H1 (cell line): Measurements from ENCODE around the gene DYNC1LI1. TPM values are rescaled to one million over a fixed set of nuclear protein-coding genes. Genes with fewer than 3 reads are reported as not detected.

Experiments
- CTCF ChIA-PET: fragments of 300-600 bp; sonication (Branson Sonifier 250); formaldehyde crosslinking; loops from one replicate; lab custom pipeline; 2021; ENCODE audit not compliant: partially characterized antibody; lab: Charles Lee
- POLR2A ChIA-PET: fragments of 300-600 bp; sonication (Branson Sonifier 250); formaldehyde crosslinking; loops from one replicate; lab custom pipeline; 2021; ENCODE audit warnings: inconsistent platforms; ENCODE audit not compliant: partially characterized antibody; lab: Charles Lee
- DNase-seq, 2 experiments: peaks; one replicate each; pipeline versions ENCODE4 v3.0.0 to v3.0.0-alpha.2; 2010 to 2022; ENCODE audit warnings: low spot score in 2 of 2, low read depth in 1 of 2, mixed read lengths in 1 of 2
- FAIRE-seq: peaks from 2 replicates; lab custom pipeline; 2011; peaks lifted over from hg19 to GRCh38; lab: Jason Lieb, UNC
- H2AFZ ChIP-seq: 2 replicates; pipeline ENCODE4 v1.8.1; 2012; ENCODE audit warnings: low read length, inconsistent platforms
- H2AK5ac ChIP-seq: 2 replicates; pipeline ENCODE4 v1.6.1; 2013; ENCODE audit warnings: low read depth, low read length
- H2BK120ac ChIP-seq: replicated peaks from 2 replicates; pipeline ENCODE3; 2013; ENCODE audit warnings: low read depth, low read length, inconsistent platforms
- H2BK12ac ChIP-seq: 2 replicates; pipeline ENCODE4 v1.6.1; 2013; ENCODE audit warnings: low read depth, low read length
- H2BK15ac ChIP-seq: 2 replicates; pipeline ENCODE4 v1.6.1; 2013; ENCODE audit warnings: low read length
- H2BK20ac ChIP-seq: 2 replicates; pipeline ENCODE4 v1.6.1; 2013; ENCODE audit warnings: low read length
- H2BK5ac ChIP-seq: 2 replicates; pipeline ENCODE4 v1.6.1; 2013; ENCODE audit warnings: low read depth, low read length
- H3K14ac ChIP-seq: 2 replicates; pipeline ENCODE4 v1.6.1; 2013; ENCODE audit warnings: inconsistent platforms; ENCODE audit not compliant: insufficient read length
- H3K18ac ChIP-seq: 2 replicates; pipeline ENCODE4 v1.6.1; 2013; ENCODE audit warnings: low read length; ENCODE audit errors: extremely low read depth
- H3K23ac ChIP-seq: 2 replicates; pipeline ENCODE4 v1.6.1; 2013; ENCODE audit warnings: inconsistent platforms; ENCODE audit not compliant: insufficient read length
- H3K23me2 ChIP-seq: 2 replicates; pipeline ENCODE4 v1.6.1; 2013; ENCODE audit warnings: low read depth, low read length
- H3K27ac ChIP-seq: 2 replicates; pipeline ENCODE4 v1.6.1; 2011; ENCODE audit warnings: low read depth, low read length, inconsistent platforms
- H3K27me3 ChIP-seq, 4 experiments: replicated peaks in 1 of 4; 1 replicate in 1 of 4; 2 replicates in 3 of 4; pipeline versions ENCODE4 v1.6.1 to v1.8.1; 2011 to 2013; ENCODE audit warnings: low read length in 3 of 4, mild to moderate bottlenecking in 3 of 4, inconsistent platforms in 2 of 4, mixed read lengths in 2 of 4, moderate library complexity in 1 of 4; ENCODE audit not compliant: control insufficient read depth in 3 of 4, insufficient read depth in 3 of 4; ENCODE audit errors: extremely low read depth in 1 of 4
- H3K36me3 ChIP-seq, 4 experiments: 2 replicates each; pipeline versions ENCODE4 v1.6.1 to v1.8.1; 2011 to 2013; ENCODE audit warnings: mild to moderate bottlenecking in 4 of 4, low read length in 3 of 4, moderate library complexity in 2 of 4, control low read depth in 1 of 4, inconsistent platforms in 1 of 4; ENCODE audit not compliant: insufficient read depth in 4 of 4, control insufficient read depth in 2 of 4
- H3K4ac ChIP-seq: replicated peaks from 2 replicates; pipeline ENCODE3; 2013; ENCODE audit warnings: low read length, low read depth, mixed read lengths, inconsistent platforms; ENCODE audit not compliant: insufficient read length
- H3K4me1 ChIP-seq, 4 experiments: replicated peaks in 1 of 4; 1 replicate in 1 of 4; 2 replicates in 3 of 4; pipeline versions ENCODE4 v1.6.1 to v1.8.1; 2011 to 2013; ENCODE audit warnings: low read length in 3 of 4, inconsistent platforms in 2 of 4, mixed read lengths in 1 of 4; ENCODE audit not compliant: insufficient read depth in 4 of 4, control insufficient read depth in 3 of 4
- H3K4me2 ChIP-seq, 2 experiments: 2 replicates each; pipeline versions ENCODE4 v1.6.1 to v1.8.1; 2011 to 2013; ENCODE audit warnings: low read depth in 2 of 2, low read length in 2 of 2, control low read depth in 1 of 2, inconsistent platforms in 1 of 2, mild to moderate bottlenecking in 1 of 2; ENCODE audit not compliant: insufficient read depth in 1 of 2
- H3K4me3 ChIP-seq, 4 experiments: fragments of 200-600, 300-600 bp in 1 of 4; sonication (generic), shearing (Covaris generic), sonication (Bioruptor Twin) in 1 of 4; 2 replicates each; pipeline versions ENCODE4 v1.5.1 to v1.8.1; 2011 to 2016; ENCODE audit warnings: low read length in 4 of 4, low read depth in 3 of 4, control low read depth in 2 of 4, inconsistent platforms in 2 of 4, mild to moderate bottlenecking in 2 of 4, mixed read lengths in 1 of 4, moderate library complexity in 1 of 4; ENCODE audit not compliant: insufficient read depth in 2 of 4; ENCODE audit errors: extremely low read depth in 1 of 4
- H3K56ac ChIP-seq: replicated peaks from 2 replicates; pipeline ENCODE3; 2013; ENCODE audit warnings: low read depth, mild to moderate bottlenecking, mixed read lengths, low read length, inconsistent platforms; ENCODE audit not compliant: insufficient read length
- H3K79me1 ChIP-seq: 2 replicates; pipeline ENCODE4 v1.6.1; 2013; ENCODE audit warnings: low read depth, low read length, control low read depth
- H3K79me2 ChIP-seq, 2 experiments: 2 replicates each; pipeline versions ENCODE4 v1.6.1 to v1.8.1; 2012 to 2013; ENCODE audit warnings: low read length in 2 of 2, mild to moderate bottlenecking in 2 of 2, inconsistent platforms in 1 of 2; ENCODE audit not compliant: insufficient read depth in 2 of 2, control insufficient read depth in 1 of 2
- H3K9ac ChIP-seq, 4 experiments: replicated peaks in 1 of 4; 1 replicate in 1 of 4; 2 replicates in 3 of 4; pipeline versions ENCODE4 v1.6.1 to v1.8.1; 2011 to 2013; ENCODE audit warnings: low read depth in 3 of 4, low read length in 3 of 4, control low read depth in 2 of 4, mild to moderate bottlenecking in 2 of 4, moderate library complexity in 2 of 4, inconsistent platforms in 1 of 4; ENCODE audit errors: extremely low read depth in 1 of 4
- H3K9me3 ChIP-seq, 2 experiments: 2 replicates each; pipeline versions ENCODE4 v1.6.1 to v1.8.1; 2012 to 2013; ENCODE audit warnings: mild to moderate bottlenecking in 2 of 2, moderate library complexity in 2 of 2, control low read depth in 1 of 2, inconsistent platforms in 1 of 2, low read depth in 1 of 2, low read length in 1 of 2, mixed read lengths in 1 of 2; ENCODE audit not compliant: insufficient read depth in 2 of 2
- H4K20me1 ChIP-seq, 2 experiments: replicated peaks in 1 of 2; 2 replicates each; pipeline versions ENCODE3 to v1.8.1; 2011 to 2013; ENCODE audit warnings: inconsistent platforms in 2 of 2, low read length in 2 of 2, mild to moderate bottlenecking in 1 of 2; ENCODE audit not compliant: insufficient read depth in 2 of 2, control insufficient read depth in 1 of 2
- H4K5ac ChIP-seq: 2 replicates; pipeline ENCODE4 v1.6.1; 2013; ENCODE audit warnings: low read length, low read depth, mixed read lengths, inconsistent platforms; ENCODE audit not compliant: insufficient read length
- H4K8ac ChIP-seq: 2 replicates; pipeline ENCODE4 v1.8.0; 2013; ENCODE audit warnings: mild to moderate bottlenecking, moderate library complexity, low read length, inconsistent platforms; ENCODE audit not compliant: insufficient read depth; ENCODE audit errors: extremely low read depth
- H4K91ac ChIP-seq: replicated peaks from 2 replicates; pipeline ENCODE3; 2013; ENCODE audit warnings: low read length, mixed read lengths, inconsistent platforms; ENCODE audit not compliant: insufficient read length
- POU5F1 ChIP-seq: IDR thresholded peaks from 2 replicates; pipeline ENCODE4 v1.6.1; 2011; ENCODE audit warnings: low read depth, mild to moderate bottlenecking, low read length, moderate library complexity
- RBBP5 ChIP-seq: IDR thresholded peaks from 2 replicates; pipeline ENCODE4 v1.7.1; 2012; ENCODE audit warnings: low read depth, mild to moderate bottlenecking, inconsistent platforms, low read length, moderate library complexity, borderline replicate concordance
- SIRT6 ChIP-seq: IDR thresholded peaks from one replicate; pipeline ENCODE4 v1.7.1; 2012; ENCODE audit warnings: low read length, inconsistent platforms
- WGBS, 2 experiments: shearing (Covaris generic) in 1 of 2; methylation state at CpG; one replicate each; pipeline versions ENCODE4 v1.1.6 to v1.1.7; 2013 to 2015; ENCODE audit warnings: low lambda C conversion rate in 2 of 2, mixed read lengths in 2 of 2, inconsistent platforms in 1 of 2, low coverage in 1 of 2, missing lambda C conversion rate in 1 of 2; ENCODE audit not compliant: insufficient replicate concordance in 2 of 2, insufficient coverage in 1 of 2, insufficient read length in 1 of 2; ENCODE audit errors: extremely low coverage in 1 of 2, missing lambda C conversion rate in 1 of 2; 5-methylcytosine and 5-hydroxymethylcytosine counted together
- polyA plus RNA-seq, 7 experiments: library from polyadenylated mRNA; depleted of rRNA in 3 of 7; stranded (reverse) in 5 of 7; unstranded in 2 of 7; fragments of >200 nt in 5 of 7; fragments of 200-250 nt in 2 of 7; gene quantifications; 1 replicate in 5 of 7; 2 replicates in 1 of 7; 4 replicates in 1 of 7; pipeline versions ENCODE4 v1.2.1 to v1.2.3, GENCODE V29; 2011 to 2013; ENCODE audit warnings: missing spikeins in 2 of 7, mixed read lengths in 2 of 7
- total RNA-seq: library from RNA; stranded (reverse); fragmentation: NEBNext Ultra II Directional; extraction: Animal tissue kit (Norgen Biotek cat#: 25700); gene quantifications from 2 replicates; pipeline ENCODE4 v1.2.1, GENCODE V29; 2021

The DYNC1LI1 gene
- total and polyA plus RNA-seq, 2 of the 8 experiments (the other 6 are each of a cell fraction or from before 2014, with no cell fraction given): 13.6 to 45.1 TPM

DNA sequence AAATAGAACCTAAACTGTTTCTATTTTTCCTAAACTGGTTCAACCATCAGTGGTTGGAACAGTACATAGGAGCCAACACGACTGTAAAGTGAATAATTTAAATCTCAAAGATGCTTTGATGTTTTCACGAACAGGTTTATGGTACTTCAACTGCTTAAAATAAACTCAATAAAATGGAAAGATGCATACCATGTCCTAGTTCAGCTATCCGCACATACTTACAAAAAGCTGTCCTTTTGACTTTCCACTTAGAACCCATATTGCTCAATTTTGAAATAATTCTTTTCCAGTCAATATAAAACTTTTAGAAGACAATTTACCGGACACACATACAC, 68.9 kb downstream of the DYNC1LI1 start:
- POLR2A ChIA-PET: interaction anchor here (0.8 to 2.3 kb wide), 3 partner anchors 10 to 132 kb away, joined by 3 to 10 read pairs (median 3); no protein-coding TSS in a partner anchor
- Histone ChIP-seq H3K27me3 (no peaks in the 10 kb centered on the region), H3K4ac (no peak overlapping the region), H2AK5ac (no peak overlapping the region), H3K27ac (no peak overlapping the region), H2BK5ac (no peak overlapping the region), H3K18ac (no peak overlapping the region; the same call in 1 of the 2 replicates), H3K9me3 (no peaks in the 10 kb centered on the region), H3K79me1 (no peaks in the 10 kb centered on the region), H3K23me2 (no peaks in the 10 kb centered on the region), H3K56ac (no peak overlapping the region), H3K36me3 (no peaks in the 10 kb centered on the region), H2BK15ac (no peak overlapping the region), H3K4me1 (peaks cover 0 to 7% (median 3%) of the 10 kb centered on the region in 4 experiments; a peak in 5 of 7 replicates), H2AFZ (no peak overlapping the region), H4K5ac (no peak overlapping the region), H3K23ac (no peak overlapping the region), H4K91ac (no peak overlapping the region), H3K14ac (no peak overlapping the region), H3K9ac (peak overlapping the region in 3 of 4 experiments; percentile 67 to 70 (median 68); a peak in 3 of 7 replicates), H3K4me3 (peak overlapping the region; percentile 83 to 98 (median 88)), H4K20me1 (peaks cover 0 to 2% of the 10 kb centered on the region in 2 experiments), H4K8ac (no peak overlapping the region), H2BK20ac (no peak overlapping the region), H3K79me2 (peaks cover 0 to 40% of the 10 kb centered on the region in 2 experiments; a peak in 2 of 4 replicates), H2BK120ac (no peak overlapping the region), H2BK12ac (no peak overlapping the region), H3K4me2 (peak overlapping the region; percentile 79)
- CTCF ChIA-PET: interaction anchor here (1.9 kb wide), 1 partner anchor 34 kb away, joined by 6 read pairs; no protein-coding TSS in a partner anchor
- no peak for TF ChIP-seq SIRT6
- no peak for TF ChIP-seq POU5F1
- no peak for TF ChIP-seq RBBP5
- FAIRE-seq: no peak
- WGBS, 2 experiments: 13% methylated on average over 4 of the region's 4 CpGs; no CpG with 5 or more reads in 1 of the 2 experiments
- no peak for DNase-seq
